Measurements from ENCODE around the gene GSN. TPM values are rescaled to one million over a fixed set of nuclear protein-coding genes. Genes with fewer than 3 reads are reported as not detected.

Gene GSN
- total and polyA plus RNA-seq, 2 of the 8 experiments (the other 6 are each of a cell fraction or from before 2014, with no cell fraction given): 52.3 to 94.5 TPM

- no peak for TF ChIP-seq RFX5 (IDR thresholded peaks at IDR 0.05; ENCODE audit: borderline replicate concordance, low read depth, low read length)
- TF ChIP-seq HDAC6 (IDR thresholded peaks at IDR 0.05; ENCODE audit: low read depth, low read length): no peak
- peak; percentile 64 for TF ChIP-seq ASH2L (IDR thresholded peaks at IDR 0.05; ENCODE audit: low read length)
- no peak for TF ChIP-seq TAF7 (optimal IDR thresholded peaks at IDR 0.05; ENCODE audit: borderline replicate concordance, low read depth, low read length)
- peak; percentile 95; the same call in 1 of the 2 replicates for TF ChIP-seq KDM1A (IDR thresholded peaks at IDR 0.05; ENCODE audit: borderline replicate concordance, low read length)
- TF ChIP-seq CTBP2 (IDR thresholded peaks at IDR 0.05; ENCODE audit: borderline replicate concordance, insufficient read depth, insufficient read length, low read length): no peak
- TF ChIP-seq CHD7 (IDR thresholded peaks at IDR 0.05; ENCODE audit: insufficient replicate concordance, low read length): no peak
- TF ChIP-seq EGR1 (IDR thresholded peaks at IDR 0.05; ENCODE audit: borderline replicate concordance, low read depth, low read length): no peak
- TF ChIP-seq SIRT6 (IDR thresholded peaks at IDR 0.05; ENCODE audit: low read length): no peak
- no peak for TF ChIP-seq RNF2 (IDR thresholded peaks at IDR 0.05; ENCODE audit: borderline replicate concordance, low read depth, low read length, missing control alignments, poor library complexity, severe bottlenecking)
Measured at GRCh38 chr9:121289026-121289771, 21.2 kb downstream of the GSN start (continued).

Data from H1 (cell line).